Measurements from ENCODE around the gene SLC30A3.

- TF ChIP-seq POLR2AphosphoS5 (IDR thresholded peaks at IDR 0.05; ENCODE audit: borderline replicate concordance, low read depth, low read length), result no peak
- no peak for TF ChIP-seq EZH2 (IDR thresholded peaks at IDR 0.05)
- TF ChIP-seq FOXP2 (optimal IDR thresholded peaks at IDR 0.05; ENCODE audit: control extremely low read depth, extremely low read length, insufficient read depth), result no peak
These were observed 29.5 kb downstream of the SLC30A3 start for GRCh38 chr2:27233341-27233740.
